ENCODE results near the gene ERFE. TPM values are rescaled to one million over a fixed set of nuclear protein-coding genes. Genes with fewer than 3 reads are reported as not detected.

ERFE gene
- total RNA-seq, 4 donors from 2014 or later: 0.19 TPM; not detected in 3

DNA sequence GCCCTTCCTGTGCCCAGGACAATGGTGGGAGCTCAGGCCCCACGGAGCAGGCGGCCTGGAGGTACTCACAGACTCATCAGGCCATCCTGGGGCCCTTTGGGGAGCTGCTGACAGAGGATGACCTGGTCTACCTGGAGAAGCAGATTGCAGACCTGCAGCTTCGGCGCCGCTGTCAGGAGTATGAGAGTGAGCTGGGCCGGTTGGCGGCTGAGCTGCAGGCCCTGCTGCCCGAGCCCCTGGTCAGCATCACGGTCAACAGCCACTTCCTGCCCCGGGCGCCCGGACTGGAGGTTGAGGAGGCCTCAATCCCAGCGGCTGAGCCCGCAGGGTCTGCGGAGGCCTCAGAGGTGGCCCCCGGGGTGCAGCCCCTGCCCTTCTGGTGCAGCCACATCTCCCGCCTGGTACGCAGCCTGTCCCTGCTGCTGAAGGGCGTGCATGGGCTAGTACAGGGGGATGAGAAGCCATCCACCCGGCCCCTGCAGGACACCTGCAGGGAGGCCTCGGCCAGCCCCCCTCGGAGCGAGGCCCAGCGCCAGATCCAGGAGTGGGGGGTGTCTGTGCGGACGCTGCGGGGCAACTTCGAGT is 28.6 kb upstream of the ERFE start:
- Histone ChIP-seq H3K9me3 (no peaks in the 10 kb centered on the region), H3K4me3 (no peak overlapping the region), H3K27me3 (peaks cover 0 to 4% (median 0%) of the 10 kb centered on the region in 4 donors), H3K4me1 (peaks cover 0 to 16% (median 0%) of the 10 kb centered on the region in 3 donors), H3K36me3 (no peaks in the 10 kb centered on the region), H3K27ac (no peak overlapping the region)
- TF ChIP-seq POLR2A (IDR thresholded peaks at IDR 0.05): no peak
- no peak for TF ChIP-seq CTCF (IDR thresholded peaks at IDR 0.05)
- 90% methylated on average over 2 of the region's 28 CpGs; no CpG with 5 or more reads in 1 of the 2 donors for WGBS, 2 donors
- DNase-seq: no peak
- intact Hi-C loops (cut with DNase I): no loop called here

GRCh38 chr2:238130696-238131628 is 27.8 kb upstream of the ERFE start:
- H3K9me3 ChIP-seq: no peaks in the 10 kb centered on the region
- peaks cover 0 to 16% (median 0%) of the 10 kb centered on the region in 3 donors for H3K4me1 ChIP-seq
- peaks cover 0 to 4% (median 0%) of the 10 kb centered on the region in 4 donors for H3K27me3 ChIP-seq
- H3K36me3 ChIP-seq: no peaks in the 10 kb centered on the region
- TF ChIP-seq POLR2A (IDR thresholded peaks at IDR 0.05) (no peak), CTCF (IDR thresholded peaks at IDR 0.05) (no peak)
- 100% methylated on average over 3 of the region's 68 CpGs; no CpG with 5 or more reads in 1 of the 2 donors for WGBS, 2 donors
- H3K4me3 ChIP-seq: no peak overlapping the region
- H3K27ac ChIP-seq: no peak overlapping the region
- no peak for DNase-seq
- intact Hi-C loops (cut with DNase I): no loop called here

DNA sequence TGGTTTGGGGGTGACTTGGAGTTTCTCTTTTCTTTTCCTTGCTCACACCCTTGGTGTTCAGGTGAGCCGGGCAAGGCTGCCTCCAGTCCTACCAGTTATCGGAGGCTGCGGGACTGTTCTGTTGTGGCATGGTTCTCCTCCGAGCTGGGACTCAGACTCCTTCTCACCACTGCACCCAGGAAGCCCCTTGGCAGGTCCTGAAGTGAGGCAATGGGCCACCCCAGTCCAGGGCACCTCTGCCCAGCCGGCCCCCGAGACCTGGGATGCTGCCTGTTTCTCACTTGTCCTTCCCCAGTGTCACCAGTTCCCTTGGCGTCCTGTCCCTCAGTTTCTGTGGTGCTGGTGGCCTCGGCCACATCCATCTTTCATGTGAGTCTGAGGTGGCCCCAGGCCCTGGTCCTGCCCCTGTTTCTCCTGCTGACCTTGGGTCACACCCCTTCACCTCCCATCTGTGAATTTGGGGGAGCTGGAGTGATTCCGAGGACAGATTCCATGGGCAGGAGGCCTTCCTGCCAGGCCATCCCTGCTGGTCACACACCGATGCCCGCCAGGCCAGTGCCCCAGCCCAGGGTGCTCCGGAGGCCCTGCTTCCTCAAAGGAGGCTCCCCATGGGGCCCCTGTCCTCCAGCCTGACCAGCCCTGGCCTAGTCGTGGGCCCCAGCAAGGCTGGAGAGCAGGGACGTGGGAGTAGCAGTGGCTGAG is 26.9 kb upstream of the ERFE start:
- intact Hi-C loops (cut with DNase I): no loop called here
- WGBS, 2 donors: 92% methylated on average over 5 to 8 of the region's 14 CpGs
- Histone ChIP-seq H3K9me3 (no peaks in the 10 kb centered on the region), H3K4me3 (no peak overlapping the region), H3K36me3 (no peaks in the 10 kb centered on the region), H3K4me1 (peaks cover 0 to 15% (median 0%) of the 10 kb centered on the region in 3 donors), H3K27ac (no peak overlapping the region), H3K27me3 (peaks cover 0 to 4% (median 0%) of the 10 kb centered on the region in 4 donors)
- no peak for TF ChIP-seq CTCF (IDR thresholded peaks at IDR 0.05)
- TF ChIP-seq POLR2A (IDR thresholded peaks at IDR 0.05): no peak
- no peak for DNase-seq

GRCh38 chr2:238132463-238133450 is 26.0 kb upstream of the ERFE start:
- no peak overlapping the region for H3K4me3 ChIP-seq
- H3K4me1 ChIP-seq: peaks cover 0 to 10% (median 4%) of the 10 kb centered on the region in 3 donors
- no peaks in the 10 kb centered on the region for H3K36me3 ChIP-seq
- H3K27ac ChIP-seq: no peak overlapping the region
- TF ChIP-seq POLR2A (IDR thresholded peaks at IDR 0.05) (no peak), CTCF (IDR thresholded peaks at IDR 0.05) (no peak)
- DNase-seq: no peak
- no peaks in the 10 kb centered on the region for H3K9me3 ChIP-seq
- WGBS, 2 donors: 91 to 94% methylated on average over 11 to 14 of the region's 23 CpGs
- peaks cover 0 to 4% (median 0%) of the 10 kb centered on the region in 4 donors for H3K27me3 ChIP-seq
- intact Hi-C loops (cut with DNase I): no loop called here

Measured in esophagus squamous epithelium (tissue), 5 donors.